Transverse colon (tissue), 4 donors: ENCODE measurements around the gene TENT4B. TPM values are rescaled to one million over a fixed set of nuclear protein-coding genes. Genes with fewer than 3 reads are reported as not detected.

Experiments
- DNase-seq: peaks from one replicate; pipeline ENCODE4 v3.0.0-alpha.2; 2019
- H3K27ac ChIP-seq, 4 donors: fragments of 200-600 bp; sonication (generic); 2 replicates each; pipeline ENCODE4 v1.5.1; 2016 to 2018; ENCODE audit warnings: inconsistent platforms in 4 of 4
- H3K27me3 ChIP-seq: fragments of 200-600 bp; sonication (generic); 2 replicates; pipeline ENCODE4 v1.5.1; 2017; ENCODE audit warnings: inconsistent platforms
- H3K36me3 ChIP-seq, 4 donors: fragments of 200-600 bp; sonication (generic); 2 replicates each; pipeline ENCODE4 v1.5.1; 2017 to 2019; ENCODE audit warnings: inconsistent platforms in 4 of 4
- H3K4me1 ChIP-seq, 4 donors: fragments of 200-600 bp; sonication (generic); 2 replicates each; pipeline ENCODE4 v1.5.1; 2017 to 2020; ENCODE audit warnings: inconsistent platforms in 4 of 4
- H3K4me3 ChIP-seq, 4 donors: fragments of 200-600 bp; sonication (generic); 1 replicate in 1 of 4; 2 replicates in 3 of 4; pipeline versions ENCODE4 v1.5.1 to v1.6.1; 2017 to 2019; ENCODE audit warnings: inconsistent platforms in 4 of 4
- H3K9me3 ChIP-seq, 2 donors: fragments of 200-600 bp; sonication (generic); 2 replicates each; pipeline ENCODE4 v1.5.1; 2017 to 2019; ENCODE audit warnings: inconsistent platforms in 2 of 2
- EP300 ChIP-seq: sonication (generic); formaldehyde crosslinking; IDR thresholded peaks from one replicate; pipeline ENCODE4 v1.6.1; 2017; ENCODE audit warnings: antibody characterized with exemption, low read depth
- POLR2A ChIP-seq: fragments of 450-650 bp; IDR thresholded peaks from one replicate; pipeline ENCODE4 v1.6.1; 2016; ENCODE audit warnings: antibody characterized with exemption, mild to moderate bottlenecking, moderate library complexity
- POLR2AphosphoS5 ChIP-seq, 3 donors: sonication (generic); formaldehyde crosslinking; IDR thresholded peaks; one replicate each; pipeline ENCODE4 v1.6.1; 2016; ENCODE audit warnings: antibody characterized with exemption in 3 of 3
- WGBS, 2 donors: methylation state at CpG; one replicate each; pipeline ENCODE4 v1.1.5; 2018; ENCODE audit warnings: low coverage in 1 of 2; 5-methylcytosine and 5-hydroxymethylcytosine counted together
- in situ Hi-C, 4 donors: fragments of 200-750 bp; cut with MboI; loops; one replicate each; pipeline versions ENCODE4 v1.15.0 to v1.15.1; 2017; ENCODE audit warnings: low sequenced_read_pairs in 3 of 4, low pct_ligation_motif_present in 1 of 4, low pct_unique_long_range_greater_than_20kb in 1 of 4
- intact Hi-C: fragments of 100-400 bp; cut with DNase I; formaldehyde crosslinking; loops from one replicate; pipeline ENCODE4 v1.15.1; 2023; ENCODE audit warnings: low total_unique reads
- total RNA-seq, 4 donors: library from RNA; depleted of rRNA; stranded (reverse); fragments of >200 nt; gene quantifications; one replicate each; pipeline ENCODE4 v1.1.0, GENCODE V29; 2016
- TF ChIP-seq, protein P1 (sequence below), 5 experiments: fragments of 200-600 bp in 3 of 5; fragments of 450-650 bp in 2 of 5; sonication (generic) in 3 of 5; IDR thresholded peaks; 1 replicate in 2 of 5; 2 replicates in 3 of 5; pipeline ENCODE4 v1.5.1; 2016 to 2017; ENCODE audit warnings: antibody characterized with exemption in 5 of 5, inconsistent platforms in 3 of 5, mild to moderate bottlenecking in 2 of 5, moderate library complexity in 1 of 5

TENT4B gene
- total RNA-seq, 4 donors from 2014 or later = 8.2 to 18.0 (median 13.0) TPM

DNA sequence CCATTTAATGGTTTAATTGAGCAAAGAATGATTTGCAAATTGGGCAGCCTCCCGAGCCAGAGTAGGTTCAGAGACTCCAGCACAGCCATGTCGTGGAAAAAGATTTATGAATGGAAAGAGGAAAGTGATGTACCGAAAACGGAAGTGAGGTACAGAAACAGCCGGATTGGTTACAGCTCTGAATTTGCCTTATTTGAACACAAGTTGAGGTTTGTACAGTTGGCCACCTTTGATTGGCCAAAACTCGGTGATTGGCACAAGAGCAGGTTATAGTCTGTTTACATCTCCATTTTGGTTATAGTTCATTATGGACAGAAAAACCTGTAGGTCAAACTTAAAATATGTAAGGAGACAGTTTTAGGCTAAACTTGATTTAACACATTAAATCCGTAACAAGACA is 44.5 kb downstream of the TENT4B start:
- intact Hi-C loops = no loop called here
- H3K4me3 ChIP-seq = no peak overlapping the region
- H3K4me1 ChIP-seq = peaks cover 9 to 51% (median 11%) of the 10 kb centered on the region in 4 donors
- TF ChIP-seq POLR2A (no peak), POLR2AphosphoS5 (IDR thresholded peaks at IDR 0.05) (no peak), EP300 (no peak)
- TF ChIP-seq, protein P1, sequence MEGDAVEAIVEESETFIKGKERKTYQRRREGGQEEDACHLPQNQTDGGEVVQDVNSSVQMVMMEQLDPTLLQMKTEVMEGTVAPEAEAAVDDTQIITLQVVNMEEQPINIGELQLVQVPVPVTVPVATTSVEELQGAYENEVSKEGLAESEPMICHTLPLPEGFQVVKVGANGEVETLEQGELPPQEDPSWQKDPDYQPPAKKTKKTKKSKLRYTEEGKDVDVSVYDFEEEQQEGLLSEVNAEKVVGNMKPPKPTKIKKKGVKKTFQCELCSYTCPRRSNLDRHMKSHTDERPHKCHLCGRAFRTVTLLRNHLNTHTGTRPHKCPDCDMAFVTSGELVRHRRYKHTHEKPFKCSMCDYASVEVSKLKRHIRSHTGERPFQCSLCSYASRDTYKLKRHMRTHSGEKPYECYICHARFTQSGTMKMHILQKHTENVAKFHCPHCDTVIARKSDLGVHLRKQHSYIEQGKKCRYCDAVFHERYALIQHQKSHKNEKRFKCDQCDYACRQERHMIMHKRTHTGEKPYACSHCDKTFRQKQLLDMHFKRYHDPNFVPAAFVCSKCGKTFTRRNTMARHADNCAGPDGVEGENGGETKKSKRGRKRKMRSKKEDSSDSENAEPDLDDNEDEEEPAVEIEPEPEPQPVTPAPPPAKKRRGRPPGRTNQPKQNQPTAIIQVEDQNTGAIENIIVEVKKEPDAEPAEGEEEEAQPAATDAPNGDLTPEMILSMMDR (IDR thresholded peaks at IDR 0.05) = no peak
- H3K36me3 ChIP-seq = no peaks in the 10 kb centered on the region
- no peak for DNase-seq
- WGBS, 2 donors = 84 to 86% methylated on average over 6 to 7 of the region's 7 CpGs
- in situ Hi-C loops = no loop called here
- H3K27me3 ChIP-seq = no peaks in the 10 kb centered on the region
- no peaks in the 10 kb centered on the region for H3K9me3 ChIP-seq
- H3K27ac ChIP-seq = no peak overlapping the region

DNA sequence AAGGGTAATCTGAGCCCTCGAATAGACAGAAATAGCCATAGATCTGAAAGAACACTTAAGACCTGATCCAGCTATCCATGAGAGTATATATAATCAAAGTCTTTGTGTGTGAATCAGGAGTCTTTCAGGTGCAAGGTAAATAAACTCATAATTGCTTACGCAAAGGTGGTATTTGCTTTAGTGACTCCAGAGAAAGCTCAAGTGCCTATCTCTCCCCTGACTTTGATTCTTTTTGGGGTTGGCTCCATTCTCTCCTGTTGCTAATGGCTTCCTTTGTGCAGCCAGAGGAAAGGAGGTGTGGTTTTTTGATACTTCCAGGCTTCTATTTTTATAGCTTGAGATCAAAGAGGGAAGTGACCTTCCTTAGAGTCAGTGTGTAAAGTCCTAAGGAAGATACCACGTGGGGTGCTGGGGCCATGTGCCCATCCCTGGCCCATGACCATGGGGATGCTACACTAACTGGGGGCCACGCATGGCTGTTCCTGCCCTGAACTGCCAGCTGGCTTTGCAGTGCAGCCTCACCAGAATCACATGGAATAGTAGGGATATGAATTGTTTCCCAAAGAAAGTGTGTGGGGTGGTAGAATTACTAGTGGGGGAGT is 45.8 kb downstream of the TENT4B start:
- H3K27me3 ChIP-seq = no peaks in the 10 kb centered on the region
- no peaks in the 10 kb centered on the region for H3K36me3 ChIP-seq
- no peak for TF ChIP-seq POLR2A
- TF ChIP-seq, protein P1 (IDR thresholded peaks at IDR 0.05) = no peak
- no peak for TF ChIP-seq EP300
- TF ChIP-seq POLR2AphosphoS5 (IDR thresholded peaks at IDR 0.05) = no peak
- H3K9me3 ChIP-seq = no peaks in the 10 kb centered on the region
- H3K27ac ChIP-seq = no peak overlapping the region
- WGBS, 2 donors = 37 to 59% methylated on average over 2 to 4 of the region's 4 CpGs
- DNase-seq = no peak
- H3K4me3 ChIP-seq = no peak overlapping the region
- intact Hi-C loops (no loop called here), in situ Hi-C loops (no loop called here)
- H3K4me1 ChIP-seq = peaks cover 19 to 60% (median 20%) of the 10 kb centered on the region in 4 donors

- WGBS, 2 donors = 55 to 79% methylated on average over 2 to 3 of the region's 3 CpGs
- no peaks in the 10 kb centered on the region for H3K9me3 ChIP-seq
- DNase-seq = no peak
- peaks cover 12 to 63% (median 26%) of the 10 kb centered on the region in 4 donors for H3K4me1 ChIP-seq
- in situ Hi-C loops (loop anchor here in 1 of 4 donors (10.0 kb wide), 1 partner anchor 177 kb away; the partner anchor contains the start of gene CNEP1R1), intact Hi-C loops (no loop called here)
- H3K27me3 ChIP-seq = no peaks in the 10 kb centered on the region
- H3K4me3 ChIP-seq = no peak overlapping the region
- H3K36me3 ChIP-seq = no peaks in the 10 kb centered on the region
- peak overlapping the region; percentile 65 to 76 (median 69) for H3K27ac ChIP-seq
- TF ChIP-seq EP300 = no peak
- no peak for TF ChIP-seq POLR2AphosphoS5 (IDR thresholded peaks at IDR 0.05)
- TF ChIP-seq, protein P1 (IDR thresholded peaks at IDR 0.05) = no peak
Measured at GRCh38 chr16:50201787-50202186, 48.7 kb downstream of the TENT4B start.

GRCh38 chr16:50202926-50203624 is 50.0 kb downstream of the TENT4B start:
- in situ Hi-C loops (loop anchor here in 1 of 4 donors (10.0 kb wide), 1 partner anchor 178 kb away; the partner anchor contains the start of gene CNEP1R1), intact Hi-C loops (no loop called here)
- no peaks in the 10 kb centered on the region for H3K9me3 ChIP-seq
- H3K27ac ChIP-seq = peak overlapping the region; percentile 65 to 76 (median 69)
- peak; percentile 40 for TF ChIP-seq EP300
- peak; percentile 18 to 46 (median 45) for TF ChIP-seq POLR2AphosphoS5 (IDR thresholded peaks at IDR 0.05)
- no peak for TF ChIP-seq POLR2A
- no peaks in the 10 kb centered on the region for H3K27me3 ChIP-seq
- H3K4me3 ChIP-seq = no peak overlapping the region
- H3K36me3 ChIP-seq = no peaks in the 10 kb centered on the region
- DNase-seq = no peak
- H3K4me1 ChIP-seq = peaks cover 18 to 73% (median 32%) of the 10 kb centered on the region in 4 donors
- WGBS, 2 donors = 51 to 52% methylated on average over 5 of the region's 5 CpGs
